ENCODE measurements around the gene SUOX.
"Not testable (repeated sequence)": the region's sequence is repeated elsewhere in the genome, so short reads cannot be mapped to it uniquely, and the experiment has no call there.

The SUOX gene

GRCh38 chr12:56001487-56002100, 4.5 kb downstream of the SUOX start:
- no peak overlapping the region for H3K4me3 ChIP-seq (ENCODE audit: extremely low read depth, insufficient read depth, low read length, poor library complexity, severe bottlenecking)
- no peaks in the 10 kb centered on the region for H3K4me1 ChIP-seq (ENCODE audit: control insufficient read depth, insufficient read depth, low read length, poor library complexity, severe bottlenecking)
- 88 to 94% methylated on average over 4 of the region's 7 CpGs for WGBS, 2 experiments (ENCODE audit: insufficient coverage in 2 of 2)
- no peaks in the 10 kb centered on the region for H3K9me3 ChIP-seq (ENCODE audit: control insufficient read depth, low read length)
- H3K36me3 ChIP-seq (ENCODE audit: control insufficient read depth, insufficient read depth, low read length) = peaks cover 22% of the 10 kb centered on the region
- no peak overlapping the region for H3K27ac ChIP-seq (ENCODE audit: low read depth, low read length, severe bottlenecking)

GRCh38 chr12:56003376-56003775, 6.3 kb downstream of the SUOX start:
- not testable (repeated sequence) for H3K4me1 ChIP-seq (ENCODE audit: control insufficient read depth, insufficient read depth, low read length, poor library complexity, severe bottlenecking); H3K4me3 ChIP-seq (ENCODE audit: extremely low read depth, insufficient read depth, low read length, poor library complexity, severe bottlenecking)
- WGBS, 2 experiments (ENCODE audit: insufficient coverage in 2 of 2) = 97 to 100% methylated on average over 1 to 5 of the region's 5 CpGs

GRCh38 chr12:56004211-56004610, 7.1 kb downstream of the SUOX start:
- Histone ChIP-seq H3K4me1 (ENCODE audit: control insufficient read depth, insufficient read depth, low read length, poor library complexity, severe bottlenecking) (no peaks in the 10 kb centered on the region), H3K36me3 (ENCODE audit: control insufficient read depth, insufficient read depth, low read length) (peaks cover 22% of the 10 kb centered on the region), H3K4me3 (ENCODE audit: extremely low read depth, insufficient read depth, low read length, poor library complexity, severe bottlenecking) (no peak overlapping the region), H3K27ac (ENCODE audit: low read depth, low read length, severe bottlenecking) (no peak overlapping the region), H3K9me3 (ENCODE audit: control insufficient read depth, low read length) (no peaks in the 10 kb centered on the region)
- 93 to 94% methylated on average over 10 of the region's 10 CpGs for WGBS, 2 experiments (ENCODE audit: insufficient coverage in 2 of 2)

More at GRCh38 chr12:56003376-56003775, 6.3 kb downstream of the SUOX start:
- peaks cover 22% of the 10 kb centered on the region for H3K36me3 ChIP-seq (ENCODE audit: control insufficient read depth, insufficient read depth, low read length)
- H3K9me3 ChIP-seq (ENCODE audit: control insufficient read depth, low read length); H3K27ac ChIP-seq (ENCODE audit: low read depth, low read length, severe bottlenecking): not testable (repeated sequence)

- H3K27ac ChIP-seq (ENCODE audit: low read depth, low read length, severe bottlenecking) = peak overlapping the region; percentile 62
- peaks cover 11% of the 10 kb centered on the region for H3K36me3 ChIP-seq (ENCODE audit: control insufficient read depth, insufficient read depth, low read length)
- H3K4me3 ChIP-seq (ENCODE audit: extremely low read depth, insufficient read depth, low read length, poor library complexity, severe bottlenecking) = peak overlapping the region; percentile 70
- 1 to 2% methylated on average over 20 to 21 of the region's 44 CpGs for WGBS, 2 experiments (ENCODE audit: insufficient coverage in 2 of 2)
- no peaks in the 10 kb centered on the region for H3K9me3 ChIP-seq (ENCODE audit: control insufficient read depth, low read length)
- peaks cover 3% of the 10 kb centered on the region for H3K4me1 ChIP-seq (ENCODE audit: control insufficient read depth, insufficient read depth, low read length, poor library complexity, severe bottlenecking)
These were observed 10.8 kb downstream of the SUOX start for GRCh38 chr12:56007564-56008559.

GRCh38 chr12:56010111-56010570, 13.1 kb downstream of the SUOX start:
- Histone ChIP-seq H3K27ac (ENCODE audit: low read depth, low read length, severe bottlenecking) (no peak overlapping the region), H3K9me3 (ENCODE audit: control insufficient read depth, low read length) (no peaks in the 10 kb centered on the region), H3K4me3 (ENCODE audit: extremely low read depth, insufficient read depth, low read length, poor library complexity, severe bottlenecking) (no peak overlapping the region), H3K4me1 (ENCODE audit: control insufficient read depth, insufficient read depth, low read length, poor library complexity, severe bottlenecking) (peaks cover 3% of the 10 kb centered on the region), H3K36me3 (ENCODE audit: control insufficient read depth, insufficient read depth, low read length) (no peaks in the 10 kb centered on the region)
- WGBS, 2 experiments (ENCODE audit: insufficient coverage in 2 of 2) = 83 to 100% methylated on average over 1 of the region's 2 CpGs

- no peaks in the 10 kb centered on the region for H3K36me3 ChIP-seq (ENCODE audit: control insufficient read depth, insufficient read depth, low read length)
- peaks cover 3% of the 10 kb centered on the region for H3K4me1 ChIP-seq (ENCODE audit: control insufficient read depth, insufficient read depth, low read length, poor library complexity, severe bottlenecking)
- no peak overlapping the region for H3K27ac ChIP-seq (ENCODE audit: low read depth, low read length, severe bottlenecking)
- no peak overlapping the region for H3K4me3 ChIP-seq (ENCODE audit: extremely low read depth, insufficient read depth, low read length, poor library complexity, severe bottlenecking)
- H3K9me3 ChIP-seq (ENCODE audit: control insufficient read depth, low read length) = no peaks in the 10 kb centered on the region
- no CpG with 5 or more reads among the region's 2 CpGs for WGBS, 2 experiments (ENCODE audit: insufficient coverage in 2 of 2)
These were observed 14.5 kb downstream of the SUOX start for GRCh38 chr12:56011509-56012090.

GRCh38 chr12:56013482-56013881, 16.4 kb downstream of the SUOX start:
- H3K4me1 ChIP-seq (ENCODE audit: control insufficient read depth, insufficient read depth, low read length, poor library complexity, severe bottlenecking) = peaks cover 3% of the 10 kb centered on the region
- WGBS, 2 experiments (ENCODE audit: insufficient coverage in 2 of 2) = 92 to 97% methylated on average over 4 to 5 of the region's 5 CpGs
- no peak overlapping the region for H3K4me3 ChIP-seq (ENCODE audit: extremely low read depth, insufficient read depth, low read length, poor library complexity, severe bottlenecking)
- no peaks in the 10 kb centered on the region for H3K9me3 ChIP-seq (ENCODE audit: control insufficient read depth, low read length)
- H3K36me3 ChIP-seq (ENCODE audit: control insufficient read depth, insufficient read depth, low read length) = no peaks in the 10 kb centered on the region
- no peak overlapping the region for H3K27ac ChIP-seq (ENCODE audit: low read depth, low read length, severe bottlenecking)

GRCh38 chr12:56014205-56014604, 17.1 kb downstream of the SUOX start:
- Histone ChIP-seq H3K9me3 (ENCODE audit: control insufficient read depth, low read length) (no peaks in the 10 kb centered on the region), H3K27ac (ENCODE audit: low read depth, low read length, severe bottlenecking) (no peak overlapping the region), H3K36me3 (ENCODE audit: control insufficient read depth, insufficient read depth, low read length) (no peaks in the 10 kb centered on the region), H3K4me3 (ENCODE audit: extremely low read depth, insufficient read depth, low read length, poor library complexity, severe bottlenecking) (no peak overlapping the region), H3K4me1 (ENCODE audit: control insufficient read depth, insufficient read depth, low read length, poor library complexity, severe bottlenecking) (peaks cover 3% of the 10 kb centered on the region)
- WGBS, 2 experiments (ENCODE audit: insufficient coverage in 2 of 2) = 67 to 80% methylated on average over 1 of the region's 2 CpGs

GRCh38 chr12:56017181-56017580, 20.1 kb downstream of the SUOX start:
- Histone ChIP-seq H3K9me3 (ENCODE audit: control insufficient read depth, low read length) (no peaks in the 10 kb centered on the region), H3K27ac (ENCODE audit: low read depth, low read length, severe bottlenecking) (no peak overlapping the region), H3K4me1 (ENCODE audit: control insufficient read depth, insufficient read depth, low read length, poor library complexity, severe bottlenecking) (peaks cover 21% of the 10 kb centered on the region), H3K36me3 (ENCODE audit: control insufficient read depth, insufficient read depth, low read length) (no peaks in the 10 kb centered on the region), H3K4me3 (ENCODE audit: extremely low read depth, insufficient read depth, low read length, poor library complexity, severe bottlenecking) (no peak overlapping the region)
- WGBS, 2 experiments (ENCODE audit: insufficient coverage in 2 of 2) = 100% methylated on average over 1 of the region's 4 CpGs; no CpG with 5 or more reads in 1 of the 2 experiments

GRCh38 chr12:56018356-56018755, 21.3 kb downstream of the SUOX start:
- Histone ChIP-seq H3K9me3 (ENCODE audit: control insufficient read depth, low read length) (no peaks in the 10 kb centered on the region), H3K36me3 (ENCODE audit: control insufficient read depth, insufficient read depth, low read length) (no peaks in the 10 kb centered on the region), H3K27ac (ENCODE audit: low read depth, low read length, severe bottlenecking) (no peak overlapping the region), H3K4me1 (ENCODE audit: control insufficient read depth, insufficient read depth, low read length, poor library complexity, severe bottlenecking) (peaks cover 24% of the 10 kb centered on the region), H3K4me3 (ENCODE audit: extremely low read depth, insufficient read depth, low read length, poor library complexity, severe bottlenecking) (no peak overlapping the region)
- 80 to 100% methylated on average over 1 of the region's 1 CpG for WGBS, 2 experiments (ENCODE audit: insufficient coverage in 2 of 2)
